DMS153 treated with DMSO at 0.1 percent for 48 hours (cell line): Measurements from ENCODE around the gene ZFPL1.

ENCODE experiments used
- DNase-seq: peaks from one replicate; lab custom pipeline; 2025; ENCODE audit not compliant: unreplicated experiment; lab: John Stamatoyannopoulos, UW

ZFPL1 gene

GRCh38 chr11:65083834-65084597, at the start of gene ZFPL1, which contains the start of gene CDCA5:
TSS of gene ZFPL1 (plus strand) at chr11:65084222. CDS start at chr11:65084699, 477 bp downstream.
TSS of gene CDCA5 (minus strand) at chr11:65084040. CDS start at chr11:65083978, 62 bp downstream.
- peak; percentile 91 for DNase-seq

GRCh38 chr11:65034423-65034822, 49.6 kb upstream of the ZFPL1 start:
- no peak for DNase-seq

- no peak for DNase-seq
Observed at GRCh38 chr11:65035579-65035978, 48.4 kb upstream of the ZFPL1 start.

- no peak for DNase-seq
Observed at GRCh38 chr11:65036931-65037330, 47.1 kb upstream of the ZFPL1 start.

GRCh38 chr11:65040520-65040846, 43.5 kb upstream of the ZFPL1 start:
- DNase-seq: no peak

- DNase-seq: peak; percentile 92
Observed at GRCh38 chr11:65040847-65041622, 43.0 kb upstream of the ZFPL1 start, which contains the start of gene SAC3D1. TSS of gene SAC3D1 (plus strand) at chr11:65041210. CDS start at chr11:65041293, 83 bp downstream.

- no peak for DNase-seq
Observed at GRCh38 chr11:65042891-65043290, 41.1 kb upstream of the ZFPL1 start.

GRCh38 chr11:65043881-65044501, 40.0 kb upstream of the ZFPL1 start:
- no peak for DNase-seq

- DNase-seq: no peak
Observed at GRCh38 chr11:65045061-65045460, 39.0 kb upstream of the ZFPL1 start.

- DNase-seq: no peak
Observed at GRCh38 chr11:65045728-65046127, 38.3 kb upstream of the ZFPL1 start.

GRCh38 chr11:65047581-65048422, 36.2 kb upstream of the ZFPL1 start:
- no peak for DNase-seq

- DNase-seq: no peak
Observed at GRCh38 chr11:65051398-65051858, 32.6 kb upstream of the ZFPL1 start.

- DNase-seq: no peak
Observed at GRCh38 chr11:65053827-65054508, 30.1 kb upstream of the ZFPL1 start.

- no peak for DNase-seq
Observed at GRCh38 chr11:65055538-65055937, 28.5 kb upstream of the ZFPL1 start.

- DNase-seq: no peak
Observed at GRCh38 chr11:65056999-65057398, 27.0 kb upstream of the ZFPL1 start.

- DNase-seq: no peak
Observed at GRCh38 chr11:65057526-65057925, 26.5 kb upstream of the ZFPL1 start.

- DNase-seq: no peak
Observed at GRCh38 chr11:65058012-65058411, 26.0 kb upstream of the ZFPL1 start.

- no peak for DNase-seq
Observed at GRCh38 chr11:65058419-65059054, 25.5 kb upstream of the ZFPL1 start, which contains the start of gene NAALADL1. TSS of gene NAALADL1 (minus strand) at chr11:65058553. CDS start at chr11:65058521, 32 bp downstream.

GRCh38 chr11:65059523-65059922, 24.5 kb upstream of the ZFPL1 start:
- no peak for DNase-seq
